ENCODE measurements around the gene GOLGA8O.
"Not testable (repeated sequence)": the region's sequence is repeated elsewhere in the genome, so short reads cannot be mapped to it uniquely, and the experiment has no call there.

GOLGA8O gene

GRCh38 chr15:32455534-32455933, at the start of gene GOLGA8O:
Gene GOLGA8O, minus strand, starts transcription at chr15:32455634. Its CDS starts 98 bp downstream, at chr15:32455536.
- not testable (repeated sequence) for DNase-seq (ENCODE audit: low spot score)

- not testable (repeated sequence) for DNase-seq (ENCODE audit: low spot score)
Observed at GRCh38 chr15:32504152-32504811, 48.8 kb upstream of the GOLGA8O start.

GRCh38 chr15:32502946-32503345, 47.5 kb upstream of the GOLGA8O start:
- not testable (repeated sequence) for DNase-seq (ENCODE audit: low spot score)

GRCh38 chr15:32492768-32493167, 37.3 kb upstream of the GOLGA8O start:
- not testable (repeated sequence) for DNase-seq (ENCODE audit: low spot score)

- not testable (repeated sequence) for DNase-seq (ENCODE audit: low spot score)
Observed at GRCh38 chr15:32486474-32486873, 31.0 kb upstream of the GOLGA8O start.

- DNase-seq (ENCODE audit: low spot score) = not testable (repeated sequence)
Observed at GRCh38 chr15:32483377-32483776, 27.9 kb upstream of the GOLGA8O start.

GRCh38 chr15:32481683-32482082, 26.2 kb upstream of the GOLGA8O start:
- DNase-seq (ENCODE audit: low spot score) = not testable (repeated sequence)

GRCh38 chr15:32468076-32468475, 12.6 kb upstream of the GOLGA8O start:
- not testable (repeated sequence) for DNase-seq (ENCODE audit: low spot score)

- DNase-seq (ENCODE audit: low spot score) = not testable (repeated sequence)
Observed at GRCh38 chr15:32440445-32440977, 14.9 kb downstream of the GOLGA8O start.

- not testable (repeated sequence) for DNase-seq (ENCODE audit: low spot score)
Observed at GRCh38 chr15:32434102-32434963, 21.1 kb downstream of the GOLGA8O start.

GRCh38 chr15:32427635-32428034, 27.8 kb downstream of the GOLGA8O start:
- DNase-seq (ENCODE audit: low spot score) = not testable (repeated sequence)

GRCh38 chr15:32426511-32426910, 28.9 kb downstream of the GOLGA8O start:
- not testable (repeated sequence) for DNase-seq (ENCODE audit: low spot score)

- DNase-seq (ENCODE audit: low spot score) = not testable (repeated sequence)
Observed at GRCh38 chr15:32407903-32408302, 47.5 kb downstream of the GOLGA8O start.

- DNase-seq (ENCODE audit: low spot score) = not testable (repeated sequence)
Observed at GRCh38 chr15:32403192-32403591, 52.2 kb downstream of the GOLGA8O start, which contains the start of gene GOLGA8K. Gene GOLGA8K, minus strand, starts transcription at chr15:32403292. Its CDS starts 98 bp downstream, at chr15:32403194.

GRCh38 chr15:32396522-32396921, 58.9 kb downstream of the GOLGA8O start:
- not testable (repeated sequence) for DNase-seq (ENCODE audit: low spot score)

All from COLO829 (cell line).